ENCODE data around the gene TTLL9.

- peak; percentile 92 to 99 (median 93) for TF ChIP-seq CTCF (optimal IDR thresholded peaks at IDR 0.05 in 1 of 3, IDR thresholded peaks at IDR 0.05 in 1 of 3, conservative IDR thresholded peaks at IDR 0.05 in 1 of 3; ENCODE audit: extremely low read depth in 1 of 3, insufficient read depth in 2 of 3, low read length in 3 of 3)
- TF ChIP-seq EZH2 (IDR thresholded peaks at IDR 0.05; ENCODE audit: low read length), result no peak
Measured at GRCh38 chr20:31951530-31952453, 81.4 kb downstream of the TTLL9 start, which contains the start of gene PDRG1.
